Erythroblast (primary cell): ENCODE measurements around the gene KCNRG.

Source experiments
- GATA1 ChIP-seq: IDR thresholded peaks from 2 replicates; pipeline ENCODE4 v1.6.1; 2011; ENCODE audit warnings: low read depth, mild to moderate bottlenecking, control low read depth, low read length, moderate library complexity
- POLR2A ChIP-seq: IDR thresholded peaks from 2 replicates; pipeline ENCODE4 v1.6.1; 2011; ENCODE audit warnings: mild to moderate bottlenecking, low read length

- no peak for TF ChIP-seq POLR2A
- TF ChIP-seq GATA1: no peak
Observed at GRCh38 chr13:49972709-49973108, 42.5 kb upstream of the KCNRG start.
